Adrenal gland (tissue), 5 donors: ENCODE results near the gene KLHL3.

Experiments
- POLR2A ChIP-seq, 2 donors: fragments of 450-650 bp; IDR thresholded peaks; one replicate each; pipeline ENCODE4 v1.6.1; 2017; ENCODE audit warnings: antibody characterized with exemption in 2 of 2, mild to moderate bottlenecking in 2 of 2, moderate library complexity in 1 of 2
- TF ChIP-seq, protein P1 (sequence below), 6 experiments: fragments of 450-650 bp in 4 of 6; fragments of 200-600 bp in 2 of 6; sonication (generic) in 1 of 6; IDR thresholded peaks; 1 replicate in 5 of 6; 2 replicates in 1 of 6; pipeline versions ENCODE4 v1.5.1 to v1.8.0; 2016 to 2021; ENCODE audit warnings: antibody characterized with exemption in 6 of 6, mild to moderate bottlenecking in 2 of 6, moderate library complexity in 1 of 6
- donor health status: DM: no; HTN: no; CAD: no.

DNA sequence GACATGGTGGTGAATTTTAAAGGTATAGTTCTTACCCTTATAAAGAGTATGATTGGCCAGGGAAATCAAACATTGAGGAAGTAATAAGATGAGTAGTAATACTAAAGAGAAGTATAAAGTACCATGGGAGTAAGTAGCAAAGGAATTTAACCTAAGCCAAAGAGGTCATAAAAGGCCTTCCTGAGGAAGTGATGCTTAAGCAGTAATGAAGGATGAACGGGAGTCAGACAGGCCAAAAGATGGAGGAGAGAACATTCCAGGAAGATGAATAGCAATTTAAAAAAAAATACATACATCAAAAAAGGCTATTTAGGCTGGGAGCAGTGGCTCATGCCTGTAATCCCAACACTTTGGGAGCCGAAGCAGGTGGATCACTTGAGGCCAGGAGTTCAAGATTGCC lies 29.0 kb downstream of the KLHL3 start:
- TF ChIP-seq, protein P1, sequence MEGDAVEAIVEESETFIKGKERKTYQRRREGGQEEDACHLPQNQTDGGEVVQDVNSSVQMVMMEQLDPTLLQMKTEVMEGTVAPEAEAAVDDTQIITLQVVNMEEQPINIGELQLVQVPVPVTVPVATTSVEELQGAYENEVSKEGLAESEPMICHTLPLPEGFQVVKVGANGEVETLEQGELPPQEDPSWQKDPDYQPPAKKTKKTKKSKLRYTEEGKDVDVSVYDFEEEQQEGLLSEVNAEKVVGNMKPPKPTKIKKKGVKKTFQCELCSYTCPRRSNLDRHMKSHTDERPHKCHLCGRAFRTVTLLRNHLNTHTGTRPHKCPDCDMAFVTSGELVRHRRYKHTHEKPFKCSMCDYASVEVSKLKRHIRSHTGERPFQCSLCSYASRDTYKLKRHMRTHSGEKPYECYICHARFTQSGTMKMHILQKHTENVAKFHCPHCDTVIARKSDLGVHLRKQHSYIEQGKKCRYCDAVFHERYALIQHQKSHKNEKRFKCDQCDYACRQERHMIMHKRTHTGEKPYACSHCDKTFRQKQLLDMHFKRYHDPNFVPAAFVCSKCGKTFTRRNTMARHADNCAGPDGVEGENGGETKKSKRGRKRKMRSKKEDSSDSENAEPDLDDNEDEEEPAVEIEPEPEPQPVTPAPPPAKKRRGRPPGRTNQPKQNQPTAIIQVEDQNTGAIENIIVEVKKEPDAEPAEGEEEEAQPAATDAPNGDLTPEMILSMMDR (IDR thresholded peaks at IDR 0.05) = no peak
- TF ChIP-seq POLR2A (IDR thresholded peaks at IDR 0.05) = no peak
